Measurements from ENCODE around the gene BNIP3. TPM values are rescaled to one million over a fixed set of nuclear protein-coding genes. Genes with fewer than 3 reads are reported as not detected.

Gene BNIP3, protein sequence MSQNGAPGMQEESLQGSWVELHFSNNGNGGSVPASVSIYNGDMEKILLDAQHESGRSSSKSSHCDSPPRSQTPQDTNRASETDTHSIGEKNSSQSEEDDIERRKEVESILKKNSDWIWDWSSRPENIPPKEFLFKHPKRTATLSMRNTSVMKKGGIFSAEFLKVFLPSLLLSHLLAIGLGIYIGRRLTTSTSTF
- 92.8 and 95.6 TPM in 2 replicates for total RNA-seq

- peak; percentile 97 for DNase-seq
Measured at GRCh38 chr10:131981429-131982184, at the start of gene BNIP3. Gene BNIP3, minus strand, starts transcription at chr10:131981923. Its CDS starts 117 bp downstream, at chr10:131981806.

GRCh38 chr10:132030898-132031463 is 49.3 kb upstream of the BNIP3 start:
- DNase-seq: no peak

GRCh38 chr10:132028706-132029105 is 47.0 kb upstream of the BNIP3 start:
- DNase-seq: no peak

GRCh38 chr10:132027423-132027983 is 45.8 kb upstream of the BNIP3 start:
- DNase-seq: no peak

DNA sequence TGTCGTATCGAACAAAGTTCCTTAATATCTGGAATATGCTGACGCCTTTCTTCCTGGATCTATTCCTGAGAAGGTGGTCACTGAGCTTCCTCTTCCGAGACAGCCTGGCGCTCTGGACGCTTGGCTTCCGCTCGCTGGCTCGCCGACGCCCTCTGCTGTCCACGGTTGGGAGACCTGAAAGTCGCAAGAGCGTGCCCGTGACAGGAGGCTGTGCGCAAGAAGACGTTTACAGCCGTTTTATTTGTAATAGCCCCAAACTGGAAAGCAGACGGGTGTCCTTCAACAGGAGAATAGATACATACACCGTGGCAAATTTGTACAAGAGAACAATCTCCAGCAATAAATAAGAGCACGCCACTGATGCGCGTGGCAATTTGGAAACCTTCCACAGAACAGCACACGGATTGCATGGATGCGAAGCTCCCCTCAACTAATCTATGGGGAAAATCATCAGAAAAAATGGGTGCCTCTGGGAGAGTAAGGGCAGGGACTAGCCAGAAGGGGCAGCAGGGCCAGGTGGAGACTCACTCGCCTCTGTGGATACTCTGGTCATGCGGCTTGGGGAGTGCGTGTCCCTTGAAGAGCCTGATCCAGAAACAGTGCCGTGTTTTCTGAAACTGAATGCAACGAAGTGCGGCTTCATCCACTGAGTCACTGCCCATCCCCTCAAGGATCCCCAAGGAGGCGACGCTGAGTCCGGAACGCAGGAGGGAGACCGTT is 41.5 kb upstream of the BNIP3 start:
- DNase-seq: peak; percentile 87

DNA sequence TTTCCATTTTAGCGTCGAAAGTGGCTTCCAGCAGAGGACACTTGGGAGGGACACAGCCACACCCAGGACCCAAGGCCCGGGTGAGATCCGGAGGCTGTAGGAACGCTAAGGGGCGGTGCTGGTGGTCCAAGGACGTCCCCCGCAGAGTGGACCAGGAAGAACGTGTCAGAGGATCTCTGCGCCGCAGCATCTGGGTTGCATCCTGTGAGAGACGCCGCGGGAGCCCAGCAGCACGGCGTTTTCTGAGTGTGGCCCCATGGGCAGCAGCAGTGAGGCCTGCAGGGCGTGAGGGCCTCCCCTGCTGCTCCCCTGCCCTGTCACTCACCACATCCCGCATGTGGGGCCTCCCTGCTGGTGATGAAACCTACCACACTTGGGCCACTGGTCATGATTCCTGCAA is 40.5 kb upstream of the BNIP3 start:
- no peak for DNase-seq

DNA sequence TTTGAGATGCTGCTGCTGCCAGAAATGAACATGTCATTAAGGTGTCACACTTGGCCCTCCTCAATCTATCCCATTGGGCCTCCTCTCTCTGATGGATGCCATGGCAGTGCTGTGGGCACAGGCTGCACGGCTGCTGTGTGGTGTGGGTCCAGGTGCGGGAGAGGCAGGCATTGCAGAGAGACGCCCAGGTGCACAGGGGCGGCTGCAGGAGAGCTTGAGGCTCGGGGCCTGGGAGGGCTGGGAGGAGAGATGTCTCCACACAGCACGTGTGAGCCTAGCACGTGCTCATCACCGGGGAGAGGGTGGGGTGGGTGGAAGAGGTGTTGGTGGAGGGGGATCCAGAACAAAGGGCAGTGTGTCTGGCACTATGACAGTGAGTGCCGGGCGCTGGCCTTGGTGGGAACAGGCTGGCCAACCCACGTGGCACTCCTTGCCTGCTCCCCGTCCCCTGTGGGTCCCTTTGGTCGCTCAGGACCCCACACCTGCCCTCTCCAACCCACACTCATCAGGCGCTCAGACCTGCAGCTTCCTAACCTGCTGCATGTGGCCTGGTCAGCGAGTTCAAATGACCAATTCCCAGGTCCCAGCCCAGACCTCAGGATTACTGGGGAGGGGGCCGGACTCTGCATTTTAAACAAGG is 39.9 kb upstream of the BNIP3 start:
- DNase-seq: no peak

DNA sequence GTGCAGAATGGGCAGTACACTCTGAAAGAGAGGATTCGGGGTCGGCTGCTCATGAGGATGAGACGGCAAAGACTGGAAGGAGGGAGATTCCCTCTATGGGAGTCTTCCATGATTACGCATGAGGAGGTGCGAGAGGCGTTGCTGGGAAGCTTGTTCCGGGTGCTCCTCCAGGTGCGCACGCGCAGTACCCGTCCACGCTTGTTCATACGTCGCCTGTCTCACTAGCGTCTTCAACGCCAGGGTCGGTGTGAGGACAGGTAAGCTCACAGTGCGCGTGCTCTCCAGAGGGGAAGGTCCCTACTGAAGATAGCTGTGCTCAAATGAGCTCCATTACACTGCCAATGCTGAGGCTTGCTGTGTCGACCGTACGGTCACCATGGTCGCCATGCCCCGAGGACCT is 39.3 kb upstream of the BNIP3 start:
- DNase-seq: no peak

- DNase-seq: no peak
Measured at GRCh38 chr10:132020456-132020855, 38.7 kb upstream of the BNIP3 start.

DNA sequence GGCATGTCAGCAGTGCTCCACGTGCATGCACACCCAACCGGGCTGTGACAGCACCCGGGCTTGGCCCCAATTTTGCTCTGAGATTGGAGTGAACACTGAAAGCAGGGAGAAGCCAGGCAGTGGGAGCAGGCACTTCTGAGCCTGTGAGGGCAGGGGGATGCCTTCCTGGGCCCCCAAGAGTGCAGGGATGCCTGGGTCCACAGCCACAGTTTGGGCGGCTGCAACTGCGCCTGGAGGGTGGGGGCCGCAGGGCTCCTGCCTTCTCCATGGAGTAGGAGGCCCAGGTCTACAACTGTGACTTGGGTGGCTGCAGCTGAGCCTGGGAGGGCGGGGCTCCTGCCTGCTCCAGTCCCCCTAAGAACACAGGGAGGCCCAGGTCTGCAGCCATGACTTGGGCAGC is 37.6 kb upstream of the BNIP3 start:
- no peak for DNase-seq

- DNase-seq: no peak
Measured at GRCh38 chr10:132018446-132018845, 36.7 kb upstream of the BNIP3 start.

DNA sequence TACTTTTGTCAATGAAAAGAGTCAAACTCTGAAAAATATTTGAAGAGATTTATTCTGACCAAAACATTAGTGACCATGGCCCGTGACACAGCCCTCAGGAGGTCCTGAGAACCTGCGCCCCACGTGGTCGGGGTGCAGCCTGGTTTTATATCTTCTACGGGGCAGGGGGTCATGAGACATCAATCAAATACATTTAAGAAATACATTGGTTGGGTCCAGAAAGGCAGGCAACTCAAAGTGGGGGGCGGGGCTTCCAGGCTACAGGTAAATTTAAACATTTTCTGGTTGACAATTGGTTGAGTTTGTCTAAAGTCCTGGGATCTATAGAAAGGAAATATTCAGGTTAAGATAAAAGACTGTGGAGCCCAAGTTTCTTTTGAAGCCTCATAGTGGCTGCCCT is 34.8 kb upstream of the BNIP3 start:
- DNase-seq: no peak

GRCh38 chr10:132011445-132011844 is 29.7 kb upstream of the BNIP3 start:
- no peak for DNase-seq

- no peak for DNase-seq
Measured at GRCh38 chr10:132011024-132011423, 29.3 kb upstream of the BNIP3 start.

- no peak for DNase-seq
Measured at GRCh38 chr10:132010483-132010882, 28.8 kb upstream of the BNIP3 start.

- no peak for DNase-seq
Measured at GRCh38 chr10:132009575-132009974, 27.9 kb upstream of the BNIP3 start.

- DNase-seq: no peak
Measured at GRCh38 chr10:132007681-132008080, 26.0 kb upstream of the BNIP3 start.

- no peak for DNase-seq
Measured at GRCh38 chr10:132006966-132007365, 25.2 kb upstream of the BNIP3 start.

DNA sequence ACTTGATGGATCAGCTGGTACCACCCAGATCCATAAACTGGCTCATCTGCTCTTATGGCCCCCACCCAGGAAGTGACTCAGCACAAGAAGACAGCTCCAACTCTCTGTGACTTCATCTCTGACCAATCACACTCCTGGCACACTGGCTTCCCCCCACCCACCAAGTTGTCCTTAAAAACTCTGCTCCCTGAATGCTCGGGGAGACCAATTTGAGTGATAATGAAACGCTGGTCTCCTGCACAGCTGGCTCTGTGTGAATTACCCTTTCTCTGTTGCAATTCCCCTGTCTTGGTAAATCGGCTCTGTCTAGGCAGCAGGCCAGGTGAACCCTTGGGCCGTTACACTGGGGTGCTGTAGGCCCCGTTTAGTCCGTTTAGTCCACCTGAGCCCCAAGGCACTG is 23.4 kb upstream of the BNIP3 start:
- no peak for DNase-seq

- DNase-seq: no peak
Measured at GRCh38 chr10:132004052-132004451, 22.3 kb upstream of the BNIP3 start.

DNA sequence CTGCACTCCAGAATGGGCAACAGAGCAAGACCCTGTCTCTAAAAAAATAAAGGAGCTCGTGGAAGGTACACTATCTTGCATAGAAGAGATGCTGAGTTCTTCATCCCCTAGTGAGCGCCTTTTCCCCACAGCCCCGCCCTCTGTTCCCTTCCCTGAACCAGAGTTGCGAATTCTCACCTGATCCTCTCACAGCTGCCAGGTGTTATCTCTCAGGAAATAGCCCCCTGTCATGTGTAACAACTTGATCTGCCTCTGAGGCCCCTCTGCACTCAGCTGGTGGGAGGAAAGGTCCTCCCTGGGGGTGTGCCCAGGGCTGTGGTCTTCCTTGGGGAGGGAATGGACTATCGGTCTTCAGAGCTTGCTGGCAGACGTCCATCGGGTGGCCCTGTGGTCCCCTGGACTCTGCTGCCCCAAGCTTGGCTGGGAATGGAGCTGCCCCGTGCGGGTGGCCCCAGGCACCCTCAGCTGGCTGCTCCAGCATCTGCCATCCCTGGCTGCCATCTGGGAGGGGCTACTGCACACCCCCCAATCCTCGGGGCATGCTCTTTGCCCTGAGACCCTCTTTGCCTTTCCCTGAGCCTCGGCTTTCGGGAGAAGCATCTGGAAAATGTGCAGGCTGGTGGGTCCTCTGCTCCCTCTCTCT is 21.7 kb upstream of the BNIP3 start:
- DNase-seq: no peak

GRCh38 chr10:132002004-132002403 is 20.3 kb upstream of the BNIP3 start:
- no peak for DNase-seq
